ENCODE results near the gene FRMD5. TPM values are rescaled to one million over a fixed set of nuclear protein-coding genes. Genes with fewer than 3 reads are reported as not detected.
"Not testable (repeated sequence)": the region's sequence is repeated elsewhere in the genome, so short reads cannot be mapped to it uniquely, and the experiment has no call there.

FRMD5 gene
- total RNA-seq, 1 donor from 2014 or later, result 42.5 TPM

DNA sequence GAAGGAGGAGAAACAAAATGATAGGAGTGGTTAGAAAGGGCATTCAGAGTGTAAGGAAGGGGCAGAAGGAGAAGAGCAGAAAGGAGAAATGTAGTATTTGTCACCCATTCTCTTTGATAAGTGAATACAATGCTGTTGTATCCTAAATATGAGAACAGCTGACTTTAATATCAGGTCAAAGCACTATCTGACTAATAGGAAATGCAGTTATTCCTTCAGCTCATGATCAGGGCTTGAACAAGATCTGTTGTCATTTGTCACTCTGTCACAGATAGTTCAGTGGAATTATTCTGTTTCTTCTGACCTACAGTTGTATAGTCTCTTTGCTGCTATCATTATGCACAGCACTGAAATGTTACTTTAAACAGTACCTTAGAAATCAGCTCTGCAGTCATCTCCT is 149.4 kb downstream of the FRMD5 start:
- intact Hi-C loops (cut with micrococcal nuclease), result no loop called here
- ATAC-seq, result no peak
- DNase-seq, result no peak

- DNase-seq (no peak), ATAC-seq (no peak)
- intact Hi-C loops (cut with micrococcal nuclease), result no loop called here
Measured at GRCh38 chr15:44045217-44045616, 149.9 kb downstream of the FRMD5 start.

DNA sequence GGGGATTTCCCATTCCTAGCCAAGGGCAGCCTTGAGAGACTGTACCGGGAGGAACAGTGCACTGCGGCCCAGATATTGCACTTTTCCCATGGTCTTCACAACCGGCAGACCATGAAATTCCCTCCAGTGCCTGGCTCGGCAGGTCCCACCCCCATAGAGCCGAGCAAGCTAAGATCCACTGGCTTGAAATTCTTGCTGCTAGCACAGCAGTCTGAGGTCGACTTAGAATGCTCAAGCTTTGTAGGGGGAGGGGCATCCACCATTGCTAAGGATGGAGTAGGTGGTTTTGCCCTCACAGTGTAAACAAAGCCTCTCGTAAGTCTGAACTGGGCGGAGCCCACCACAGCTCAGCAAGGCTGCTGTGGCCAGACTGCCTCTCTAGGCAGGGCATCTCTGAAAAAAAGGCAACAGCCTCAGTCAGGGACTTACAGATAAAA is 156.3 kb downstream of the FRMD5 start:
- no peak for DNase-seq
- intact Hi-C loops (cut with micrococcal nuclease), result no loop called here
- no peak for ATAC-seq

GRCh38 chr15:44035781-44036699 is 159.0 kb downstream of the FRMD5 start:
- intact Hi-C loops (cut with micrococcal nuclease), result no loop called here

DNA sequence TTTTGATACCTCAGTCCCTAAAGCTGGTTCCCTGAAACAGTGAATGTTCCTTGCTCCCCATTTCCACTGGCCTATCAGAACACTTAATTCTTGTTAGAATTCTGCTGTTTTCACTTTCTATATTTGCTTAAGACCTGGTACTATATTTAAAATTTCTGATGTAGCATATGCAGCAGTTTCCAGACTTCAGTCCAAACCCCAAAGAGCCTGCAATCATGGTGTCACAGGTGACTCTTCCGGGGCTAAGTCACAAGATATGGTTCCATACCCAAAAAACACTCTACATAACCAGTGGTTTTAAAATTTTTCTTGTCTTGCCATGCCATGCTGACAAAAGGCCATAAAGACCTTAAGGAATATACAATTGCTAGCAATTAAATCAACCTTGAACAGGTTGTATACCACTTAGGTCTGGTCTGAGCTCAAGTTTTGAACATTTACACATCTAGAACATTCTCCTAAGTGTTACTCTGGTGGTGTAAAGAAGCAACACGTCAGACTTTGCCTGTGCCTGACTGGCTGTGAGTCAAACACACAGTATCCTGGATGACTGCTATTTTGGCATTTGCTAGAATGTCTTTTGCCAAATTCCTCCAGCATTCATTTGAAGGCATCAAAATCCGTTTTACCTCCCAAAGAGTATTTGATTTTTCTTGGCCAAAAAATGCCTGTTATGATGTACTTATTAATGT is 160.0 kb downstream of the FRMD5 start:
- DNase-seq (no peak), ATAC-seq (peak; percentile 83)
- intact Hi-C loops (cut with micrococcal nuclease), result no loop called here

More at GRCh38 chr15:44035781-44036699, 159.0 kb downstream of the FRMD5 start:
- no peak for ATAC-seq
- no peak for DNase-seq

GRCh38 chr15:44034334-44034733 is 160.7 kb downstream of the FRMD5 start:
- ATAC-seq, result peak; percentile 15
- intact Hi-C loops (cut with micrococcal nuclease), result no loop called here

DNA sequence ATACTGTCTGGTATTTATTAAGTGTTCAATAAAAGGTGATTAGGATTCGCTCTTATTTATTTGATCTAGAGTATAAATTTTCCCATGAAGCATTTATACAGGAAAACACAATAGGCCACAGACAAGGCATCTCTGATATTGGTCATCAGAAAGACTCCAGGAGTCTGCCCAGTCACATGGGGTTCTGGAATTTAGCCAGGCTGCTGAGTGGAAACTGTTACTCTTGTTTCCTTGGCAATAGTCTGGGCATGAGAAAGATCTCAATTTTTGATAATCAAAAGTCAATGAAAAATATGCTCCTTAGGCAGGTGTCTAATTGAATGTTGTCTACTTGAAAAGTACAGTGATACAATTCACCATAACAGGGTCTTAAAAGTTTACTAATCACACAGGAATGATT is 161.2 kb downstream of the FRMD5 start:
- intact Hi-C loops (cut with micrococcal nuclease), result no loop called here
- DNase-seq (no peak), ATAC-seq (no peak)

More at GRCh38 chr15:44034334-44034733, 160.7 kb downstream of the FRMD5 start:
- DNase-seq, result no peak

- ATAC-seq; DNase-seq; intact Hi-C loops (cut with micrococcal nuclease): not testable (repeated sequence)
Measured at GRCh38 chr15:44032820-44033219, 162.3 kb downstream of the FRMD5 start.

DNA sequence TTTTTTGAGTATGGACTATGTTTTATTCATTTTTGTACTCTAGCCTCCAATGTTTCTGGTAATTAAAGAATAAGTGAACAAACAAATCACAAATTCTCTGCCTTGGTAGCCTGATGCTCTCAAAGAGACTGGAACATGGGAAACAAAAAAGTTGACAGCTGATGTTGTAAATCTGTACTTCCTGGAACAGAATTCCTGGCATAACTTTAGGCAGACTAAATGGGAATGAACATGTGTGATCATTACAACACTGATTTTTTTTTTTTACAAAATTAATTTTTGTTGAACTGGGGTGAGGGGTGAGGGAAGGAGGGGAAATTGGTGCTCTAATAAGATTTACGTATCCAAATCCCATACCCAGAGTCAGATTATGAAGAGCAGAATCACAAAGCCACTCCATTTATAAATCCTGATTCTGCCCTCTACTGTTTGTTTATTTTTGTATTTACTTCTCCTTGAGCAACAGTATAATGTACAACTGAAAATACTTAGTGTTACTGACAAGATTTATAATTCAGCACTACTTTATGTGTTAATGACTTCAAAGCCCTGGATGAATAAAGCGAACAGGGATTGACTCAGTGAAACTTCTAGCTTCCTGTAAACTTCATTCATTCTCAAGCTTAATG is 165.0 kb downstream of the FRMD5 start:
- intact Hi-C loops (cut with micrococcal nuclease), result no loop called here
- DNase-seq (no peak), ATAC-seq (peak; percentile 22)

- no peak for ATAC-seq
- intact Hi-C loops (cut with micrococcal nuclease), result no loop called here
- DNase-seq, result no peak
Measured at GRCh38 chr15:44029003-44029402, 166.1 kb downstream of the FRMD5 start.

- DNase-seq, result no peak
- ATAC-seq, result no peak
- intact Hi-C loops (cut with micrococcal nuclease), result no loop called here
Measured at GRCh38 chr15:44028349-44028748, 166.7 kb downstream of the FRMD5 start.

- DNase-seq (no peak), ATAC-seq (no peak)
- intact Hi-C loops (cut with micrococcal nuclease), result no loop called here
Measured at GRCh38 chr15:44024155-44024554, 170.9 kb downstream of the FRMD5 start.

GRCh38 chr15:44023176-44023575 is 171.9 kb downstream of the FRMD5 start:
- ATAC-seq (no peak), DNase-seq (no peak)
- intact Hi-C loops (cut with micrococcal nuclease), result no loop called here

GRCh38 chr15:44018151-44018550 is 176.9 kb downstream of the FRMD5 start:
- no peak for ATAC-seq
- DNase-seq, result no peak
- intact Hi-C loops (cut with micrococcal nuclease), result no loop called here

- intact Hi-C loops (cut with micrococcal nuclease), result no loop called here
- peak; percentile 38 for ATAC-seq
Measured at GRCh38 chr15:44015545-44016305, 179.3 kb downstream of the FRMD5 start.

GRCh38 chr15:44011238-44011854 is 183.7 kb downstream of the FRMD5 start:
- ATAC-seq, result no peak
- no peak for DNase-seq
- intact Hi-C loops (cut with micrococcal nuclease), result no loop called here

More at GRCh38 chr15:44015545-44016305, 179.3 kb downstream of the FRMD5 start:
- no peak for DNase-seq

GRCh38 chr15:44010089-44010488 is 185.0 kb downstream of the FRMD5 start:
- ATAC-seq (no peak), DNase-seq (no peak)
- intact Hi-C loops (cut with micrococcal nuclease), result no loop called here

- DNase-seq, result no peak
- intact Hi-C loops (cut with micrococcal nuclease), result no loop called here
- no peak for ATAC-seq
Measured at GRCh38 chr15:44009038-44009437, 186.0 kb downstream of the FRMD5 start.

DNA sequence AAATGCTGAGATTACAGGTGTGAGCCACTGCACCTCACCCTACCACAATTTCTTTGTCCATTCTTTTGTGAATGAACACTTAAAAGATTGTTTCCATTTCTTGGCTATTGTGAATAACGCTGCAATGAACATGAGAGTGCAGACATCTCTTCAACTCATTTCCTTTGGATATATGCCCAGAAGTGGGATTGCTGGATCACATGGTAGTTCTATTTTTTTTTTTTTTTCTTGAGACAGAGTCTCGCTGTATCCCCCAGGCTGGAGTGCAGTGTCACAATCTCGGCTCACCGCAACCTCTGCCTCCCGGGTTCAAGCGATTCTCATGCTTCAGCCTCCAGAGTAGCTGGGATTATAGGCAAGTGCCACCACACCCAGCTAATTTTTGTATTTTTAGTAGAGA is 194.8 kb downstream of the FRMD5 start:
- ATAC-seq, result peak; percentile 63
- DNase-seq; intact Hi-C loops (cut with micrococcal nuclease): not testable (repeated sequence)
